HG02884 (cell line): ENCODE measurements around the gene CSNK1G1.
"Not testable (repeated sequence)": the region's sequence is repeated elsewhere in the genome, so short reads cannot be mapped to it uniquely, and the experiment has no call there.

Experiments used
- ATAC-seq: cut with Tn5 transposase; IDR thresholded peaks from one replicate; pipeline ENCODE4 v1.9.1; 2021; ENCODE audit warnings: mild to moderate bottlenecking, moderate library complexity; ENCODE audit not compliant: unreplicated experiment

CSNK1G1 gene

DNA sequence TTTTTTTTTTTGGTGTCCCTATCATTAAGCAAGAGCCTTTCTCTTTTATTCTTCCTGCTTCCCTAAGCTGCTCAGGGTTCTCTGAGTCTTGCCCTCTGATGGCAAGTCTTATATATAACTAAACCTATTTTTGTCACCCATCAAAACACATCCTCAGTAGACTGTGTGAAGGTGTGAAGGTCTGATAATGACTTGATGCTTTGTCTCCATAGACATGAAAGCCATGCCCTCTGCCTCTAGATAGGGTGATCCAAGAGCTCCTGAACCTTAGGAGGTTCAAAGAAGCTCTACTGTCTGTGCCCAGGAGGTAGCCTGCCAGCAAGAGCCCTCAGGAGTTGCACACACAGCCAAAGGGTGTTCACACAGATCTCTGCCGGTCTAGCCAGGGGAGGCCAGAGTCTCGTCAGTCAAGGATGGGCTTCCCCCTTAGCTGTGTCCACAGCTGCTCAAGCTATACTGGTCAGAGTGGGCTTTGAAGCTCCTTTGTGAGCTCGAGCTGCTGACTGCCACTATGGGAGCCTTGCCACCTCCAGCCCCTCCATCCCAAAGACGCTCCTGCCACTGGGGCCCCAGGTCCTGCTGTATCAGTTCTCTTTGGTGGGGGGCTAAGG, 217.5 kb downstream of the CSNK1G1 start:
- no peak for ATAC-seq

DNA sequence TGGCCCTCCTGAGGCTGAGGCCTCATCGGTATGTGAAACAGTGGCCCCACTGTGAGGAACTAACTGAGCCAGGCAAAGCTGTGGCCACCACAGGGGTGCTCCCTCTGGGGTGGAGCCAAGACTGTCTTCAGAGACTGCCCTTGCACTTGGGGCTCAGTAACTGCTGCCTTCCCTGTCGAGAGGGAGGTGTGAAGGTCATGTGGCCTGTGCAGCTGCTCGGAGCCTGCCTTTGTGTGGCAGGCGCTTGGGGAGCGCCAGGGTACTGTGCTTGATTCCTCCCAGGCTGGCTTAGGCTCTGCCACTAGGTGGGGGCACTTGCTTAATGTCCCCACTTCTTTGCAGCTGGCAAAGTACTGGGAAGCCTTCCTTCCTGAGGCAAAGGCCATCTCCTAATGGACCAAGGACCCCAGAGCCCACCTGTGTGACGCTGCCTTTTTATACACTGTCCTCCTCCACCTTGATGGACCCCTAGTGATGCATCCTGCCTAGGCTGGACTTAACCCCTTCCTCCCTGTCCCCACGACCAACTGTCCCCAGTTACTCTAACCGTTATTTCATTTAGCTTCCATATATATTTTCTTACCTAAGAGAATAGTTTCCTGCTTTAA, 218.6 kb downstream of the CSNK1G1 start:
- ATAC-seq, result no peak

DNA sequence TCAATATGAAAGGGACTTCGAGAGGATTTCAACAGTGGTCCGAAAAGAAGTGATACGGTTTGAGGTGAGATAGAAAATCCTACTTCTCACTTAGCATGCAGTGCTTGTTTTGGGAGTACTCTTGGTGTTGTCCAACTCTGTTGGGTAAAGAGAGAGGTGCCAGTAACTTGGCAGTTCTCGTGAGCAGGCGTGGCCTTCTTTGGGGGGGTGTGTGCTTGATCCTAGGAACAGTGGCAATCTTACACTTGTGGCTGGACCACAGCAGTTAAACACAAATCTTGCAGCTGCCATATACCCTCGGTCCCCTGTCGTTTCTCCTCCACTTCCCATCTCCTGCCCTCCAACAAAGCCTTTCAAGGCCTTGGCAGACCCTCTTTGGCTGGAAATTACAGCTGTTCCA, 219.6 kb downstream of the CSNK1G1 start:
- no peak for ATAC-seq

DNA sequence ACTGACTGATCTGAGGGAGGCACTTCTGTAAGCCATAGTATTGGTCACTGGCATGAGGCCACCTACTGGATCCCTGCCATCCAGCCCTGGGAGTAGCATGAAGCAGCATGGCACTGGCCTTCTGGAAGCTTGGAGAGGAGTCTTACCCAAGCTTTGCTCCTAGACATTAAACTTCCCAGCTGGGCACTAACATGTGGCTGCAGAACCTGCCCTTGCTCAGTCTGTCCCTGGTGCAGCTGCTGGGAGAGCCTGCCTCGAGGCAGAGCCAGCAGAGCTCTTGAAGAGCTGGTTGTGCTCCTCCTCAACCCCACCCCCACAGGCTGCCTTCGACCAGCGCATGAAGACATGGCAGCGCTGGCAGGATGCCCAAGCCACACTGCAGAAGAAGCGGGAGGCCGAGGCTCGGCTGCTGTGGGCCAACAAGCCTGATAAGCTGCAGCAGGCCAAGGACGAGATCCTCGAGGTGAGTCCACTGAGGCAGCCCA, 221.6 kb downstream of the CSNK1G1 start:
- no peak for ATAC-seq

DNA sequence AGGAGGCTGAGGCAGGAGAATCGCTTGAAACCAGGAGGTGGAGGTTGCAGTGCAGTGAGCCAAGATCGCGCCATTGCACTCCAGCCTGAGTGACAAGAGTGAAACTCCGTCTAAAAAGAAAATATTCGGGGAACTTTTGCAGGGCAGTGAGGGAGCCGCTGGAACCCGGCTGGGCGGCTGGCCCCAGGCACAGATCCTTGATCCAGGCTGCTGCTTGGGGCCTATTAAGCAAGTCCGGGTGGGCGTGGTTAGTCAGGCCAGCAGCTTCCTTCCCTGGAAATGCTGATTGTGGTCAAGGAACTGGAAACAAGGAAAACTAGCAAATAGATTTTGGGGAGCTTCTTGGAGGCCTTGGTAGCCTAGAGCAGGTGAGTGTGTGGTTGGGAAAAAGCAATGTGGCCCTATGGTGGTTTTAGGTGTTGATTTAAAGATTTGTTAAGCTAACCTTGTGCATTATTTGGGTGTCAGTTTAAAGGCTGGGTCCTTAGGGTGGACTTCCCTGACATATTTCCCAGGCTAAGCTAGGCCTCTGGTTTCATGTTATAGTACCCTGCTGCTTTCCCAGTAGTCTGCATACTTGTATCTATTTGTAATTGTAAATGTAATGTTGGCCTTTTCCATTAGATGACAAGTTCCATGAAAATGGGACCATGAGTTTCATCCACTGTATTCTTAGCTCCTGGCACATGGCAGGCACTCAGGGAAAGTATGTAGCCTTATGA, 222.2 kb downstream of the CSNK1G1 start:
- ATAC-seq, result no peak

DNA sequence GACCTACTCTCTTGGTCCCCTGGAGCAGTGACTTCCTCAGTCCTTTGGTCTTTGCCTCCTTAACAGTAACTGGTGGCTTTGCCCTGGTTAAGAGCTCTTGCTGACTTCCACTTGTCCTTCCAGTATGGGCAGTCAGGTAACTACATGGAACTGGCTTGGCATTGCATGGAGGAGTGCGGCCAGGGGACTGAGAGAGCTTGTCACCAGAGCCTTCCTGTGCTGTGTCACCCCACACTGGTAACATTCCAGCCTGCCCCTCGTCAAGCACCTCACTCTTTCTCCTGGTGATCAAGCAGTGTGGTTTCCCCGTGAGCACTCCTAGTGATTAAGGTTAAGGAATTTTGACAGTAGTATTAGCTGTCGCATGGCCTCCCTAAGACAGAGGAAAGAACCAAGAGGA, 223.8 kb downstream of the CSNK1G1 start:
- ATAC-seq, result no peak

DNA sequence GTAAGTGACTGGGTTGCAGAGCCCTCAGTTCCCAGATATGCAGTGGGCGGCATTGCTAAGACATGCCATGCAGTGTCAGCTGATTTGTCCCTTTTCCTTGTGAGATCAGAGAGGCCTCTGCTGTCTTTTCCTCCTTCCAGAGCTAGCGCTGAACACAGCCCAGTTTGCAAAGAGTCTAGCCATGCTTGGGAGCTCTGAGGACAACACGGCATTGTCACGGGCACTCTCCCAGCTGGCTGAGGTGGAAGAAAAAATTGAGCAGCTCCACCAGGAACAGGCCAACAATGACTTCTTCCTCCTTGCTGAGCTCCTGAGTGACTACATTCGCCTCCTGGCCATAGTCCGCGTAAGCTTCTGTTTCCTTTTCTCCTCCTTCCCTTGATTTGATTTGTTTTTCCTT, 224.4 kb downstream of the CSNK1G1 start:
- no peak for ATAC-seq

DNA sequence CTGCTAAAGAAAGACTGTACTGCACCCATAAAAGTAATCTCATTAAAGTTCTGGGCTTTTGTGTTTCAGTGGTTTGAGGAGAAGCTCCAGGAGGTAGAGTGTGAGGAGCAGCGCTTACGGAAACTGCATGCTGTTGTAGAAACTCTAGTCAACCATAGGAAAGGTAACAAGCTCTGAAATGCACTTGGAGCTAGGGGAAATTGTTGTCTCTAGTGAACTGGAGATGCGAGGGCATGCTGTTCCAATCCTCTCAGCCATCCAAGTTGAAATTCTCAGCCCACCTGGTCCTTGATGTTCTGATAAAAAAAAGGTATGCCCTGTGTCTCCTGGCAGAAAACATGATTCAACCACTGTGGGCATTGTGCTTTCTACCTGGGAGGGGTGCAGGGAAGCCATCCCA, 225.8 kb downstream of the CSNK1G1 start:
- ATAC-seq, result no peak

DNA sequence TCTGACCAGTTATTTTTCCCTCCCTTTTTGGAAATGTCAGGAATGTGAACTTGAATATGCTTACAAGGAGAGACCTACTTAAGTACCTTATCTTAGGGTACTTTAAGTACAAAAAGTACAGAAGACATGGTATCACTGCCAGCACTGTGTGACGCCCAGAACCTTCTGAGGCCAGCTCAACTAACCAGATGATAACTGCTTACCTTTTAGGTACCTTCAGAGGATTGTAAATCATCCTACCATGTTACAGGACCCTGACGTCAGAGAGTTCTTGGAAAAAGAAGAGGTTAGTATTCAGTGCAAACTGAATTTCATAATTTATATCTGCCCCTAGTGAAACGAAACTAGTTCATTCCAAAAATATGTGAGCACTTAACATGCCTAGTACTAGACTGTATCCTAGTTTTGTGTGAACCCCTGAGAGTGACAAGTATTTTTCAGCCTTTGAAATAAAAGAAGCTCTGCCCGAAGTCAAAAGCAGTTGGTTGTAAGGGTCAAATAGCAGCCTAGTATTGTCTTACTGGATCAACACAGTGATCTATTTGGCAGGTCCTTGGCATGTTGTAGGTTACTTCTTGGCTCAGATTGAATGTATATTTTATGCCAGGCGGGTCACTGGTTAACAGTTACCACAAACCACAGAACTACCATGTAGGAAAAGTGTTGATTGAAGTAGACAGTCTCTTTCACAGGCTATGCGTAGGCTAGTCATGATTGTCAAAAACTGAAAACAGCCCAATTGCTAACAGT, 228.3 kb downstream of the CSNK1G1 start:
- no peak for ATAC-seq

DNA sequence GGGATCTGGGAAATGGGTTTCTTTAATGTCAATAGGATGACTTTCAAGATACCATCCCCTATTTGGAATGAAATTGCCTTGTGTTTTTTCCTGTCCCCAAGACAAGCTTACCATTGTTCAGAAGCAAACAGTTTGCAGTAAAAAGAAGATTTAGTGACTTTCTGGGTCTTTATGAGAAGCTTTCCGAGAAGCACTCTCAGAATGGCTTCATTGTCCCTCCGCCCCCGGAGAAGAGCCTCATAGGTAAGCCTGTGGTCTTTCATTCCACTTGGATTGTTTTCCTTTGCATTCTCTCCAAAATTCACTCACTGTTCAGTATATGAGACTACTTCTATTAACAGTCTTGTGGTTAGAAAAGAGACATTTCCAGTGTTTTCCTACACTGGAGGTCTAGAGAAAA, 230.0 kb downstream of the CSNK1G1 start:
- ATAC-seq, result no peak

DNA sequence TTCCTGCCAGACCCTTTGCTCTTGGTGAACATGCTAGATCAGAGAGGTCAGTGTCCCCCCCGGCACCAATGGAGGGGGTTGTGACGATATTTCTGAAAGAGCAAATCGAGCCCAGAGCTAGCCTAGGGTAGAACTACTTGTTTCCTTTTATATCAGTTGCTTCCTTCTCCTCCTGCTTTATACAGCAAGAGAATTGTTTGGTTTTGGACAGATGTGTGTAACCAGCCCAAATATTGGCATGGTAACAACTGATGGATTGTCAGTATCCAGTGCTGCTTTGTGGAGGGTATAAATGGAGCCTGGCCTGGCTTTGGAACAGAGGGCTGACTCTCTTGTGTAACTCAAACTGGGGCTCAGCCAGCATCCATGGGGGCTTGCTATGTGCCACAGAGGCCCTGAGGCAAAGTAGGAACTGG, 233.0 kb downstream of the CSNK1G1 start:
- ATAC-seq, result no peak

DNA sequence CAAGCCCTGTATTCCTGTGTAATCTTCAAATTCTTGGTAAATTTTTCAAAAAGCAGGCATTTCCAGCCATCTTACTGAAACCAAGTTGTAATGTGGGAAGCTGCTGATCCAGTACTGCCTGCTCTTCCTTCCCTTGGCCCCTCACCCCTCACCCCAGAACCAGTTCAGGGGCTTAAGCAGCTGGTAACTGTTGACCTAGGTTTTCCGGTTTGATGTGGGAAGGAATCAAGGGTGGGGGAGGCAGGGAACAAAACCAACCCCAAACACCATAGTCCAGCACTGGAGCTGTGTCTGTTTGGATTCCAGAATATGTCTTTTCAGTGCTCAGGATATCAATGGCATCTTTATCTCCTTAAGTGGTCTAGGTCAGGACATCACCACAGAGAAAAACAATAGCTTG, 233.5 kb downstream of the CSNK1G1 start:
- no peak for ATAC-seq

DNA sequence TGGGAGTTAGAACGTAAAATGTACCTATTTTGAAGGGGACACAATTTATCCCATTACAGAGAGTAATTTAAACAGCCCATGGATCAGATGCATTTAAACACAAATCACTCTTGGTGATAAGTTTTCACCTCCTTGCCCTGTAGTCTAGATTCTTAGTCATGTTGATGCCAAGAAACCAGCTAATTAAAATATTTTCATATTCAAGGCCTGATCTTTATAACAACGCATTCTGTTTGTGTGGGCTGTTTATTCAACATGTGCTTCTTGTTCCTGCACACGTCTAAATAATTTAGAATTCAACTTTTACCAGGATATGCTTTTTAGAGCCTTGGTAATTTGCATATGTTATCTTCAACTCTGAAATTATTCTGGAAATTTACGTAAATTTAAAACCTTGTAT, 234.4 kb downstream of the CSNK1G1 start:
- ATAC-seq, result no peak

DNA sequence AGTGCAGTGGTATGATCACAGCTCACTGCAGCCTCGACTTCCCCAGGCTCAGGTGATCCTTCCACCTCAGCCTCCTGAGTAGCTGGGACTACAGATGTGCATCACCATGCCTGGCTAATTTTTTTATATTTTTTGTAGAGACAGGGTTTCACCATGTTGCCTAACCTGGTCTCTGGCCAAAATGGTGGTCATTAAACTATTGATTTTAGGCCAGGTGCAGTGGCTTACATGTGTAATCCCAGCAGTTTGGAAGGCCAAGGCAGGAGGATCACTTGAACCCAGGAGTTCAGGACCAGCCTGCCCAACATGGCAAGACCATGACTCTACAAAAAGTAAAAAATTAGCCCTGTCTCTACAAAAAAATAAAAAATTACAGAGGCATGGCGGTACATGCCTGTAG, 235.7 kb downstream of the CSNK1G1 start:
- not testable (repeated sequence) for ATAC-seq

DNA sequence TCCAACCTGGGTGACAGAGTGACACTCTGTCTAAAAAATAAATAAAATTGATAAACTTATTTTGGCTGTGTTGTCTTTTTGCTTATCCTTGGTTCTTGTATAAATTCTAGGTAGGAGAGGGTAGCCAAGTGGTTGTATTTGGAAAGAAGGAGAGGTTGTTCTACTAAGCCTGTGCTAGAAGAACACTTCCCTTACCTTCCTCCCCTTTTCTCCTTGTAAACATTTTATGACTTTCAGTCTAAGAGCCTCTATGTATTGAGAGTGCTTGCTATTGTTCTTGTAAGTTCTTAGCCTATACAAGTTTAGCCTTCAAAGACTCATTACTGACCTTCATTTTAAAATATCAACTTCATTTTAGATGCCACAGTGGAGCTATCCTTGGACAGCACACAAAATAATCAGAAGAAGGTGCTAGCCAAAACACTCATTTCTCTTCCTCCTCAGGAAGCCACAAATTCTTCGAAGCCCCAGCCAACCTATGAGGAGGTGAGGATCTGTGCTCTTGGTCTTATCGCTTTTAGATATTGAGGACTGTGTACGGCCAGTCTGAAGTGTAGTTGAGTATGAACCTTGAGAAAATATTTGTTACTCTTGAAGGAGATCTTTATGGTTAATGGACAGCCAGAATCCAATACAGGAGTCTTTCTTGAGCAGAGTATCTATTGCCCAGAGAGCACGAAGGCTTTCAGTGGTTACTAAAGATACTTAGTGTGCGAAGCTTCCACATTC, 238.1 kb downstream of the CSNK1G1 start:
- ATAC-seq, result no peak
